GM19239 (cell line): ENCODE results near the gene SAP25.

Experiments used
- DNase-seq: peaks from one replicate; pipeline ENCODE4 v3.0.0; 2011; ENCODE audit warnings: low spot score; ENCODE audit not compliant: insufficient read length
- FAIRE-seq: peaks from 2 replicates; lab custom pipeline; 2011; peaks lifted over from hg19 to GRCh38; lab: Jason Lieb, UNC

Gene SAP25

DNA sequence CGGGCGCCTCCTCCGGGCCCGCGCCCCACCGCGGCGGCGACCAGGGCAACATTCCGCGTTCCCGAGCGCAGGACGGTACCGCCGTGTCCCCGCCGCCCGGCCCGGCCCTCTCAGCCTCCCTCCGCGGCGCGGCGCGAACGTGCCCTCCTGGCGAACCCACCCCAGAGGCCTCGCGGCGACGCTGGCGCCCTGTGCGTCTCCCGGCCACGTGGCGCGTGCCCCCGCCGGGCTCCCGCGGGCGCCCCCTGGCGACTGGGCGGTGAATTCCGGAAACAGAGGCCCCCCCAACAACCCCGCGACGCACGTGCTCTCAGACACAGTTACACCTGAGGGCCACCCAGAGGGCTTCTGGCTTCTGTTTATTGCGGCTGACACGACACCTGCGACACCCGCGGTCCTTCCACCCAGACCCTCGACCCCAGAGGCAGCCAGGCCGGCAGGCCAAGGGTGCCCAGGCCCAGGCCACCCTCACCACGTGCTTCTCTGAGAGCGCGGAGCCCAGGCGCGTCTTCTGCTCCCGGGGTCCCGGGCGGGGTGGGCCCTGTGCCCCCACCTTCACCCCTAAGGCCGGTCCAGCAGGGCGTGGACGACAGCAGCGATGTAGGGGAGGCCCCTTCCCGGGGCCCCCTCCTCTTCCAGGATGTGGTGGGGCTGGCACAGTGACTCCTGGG is at the start of gene SAP25:
Gene SAP25, minus strand, starts transcription at position 210 of the 671 bp plus-strand sequence. Its CDS starts 158 bp downstream, at position 52.
- no peak for FAIRE-seq

DNA sequence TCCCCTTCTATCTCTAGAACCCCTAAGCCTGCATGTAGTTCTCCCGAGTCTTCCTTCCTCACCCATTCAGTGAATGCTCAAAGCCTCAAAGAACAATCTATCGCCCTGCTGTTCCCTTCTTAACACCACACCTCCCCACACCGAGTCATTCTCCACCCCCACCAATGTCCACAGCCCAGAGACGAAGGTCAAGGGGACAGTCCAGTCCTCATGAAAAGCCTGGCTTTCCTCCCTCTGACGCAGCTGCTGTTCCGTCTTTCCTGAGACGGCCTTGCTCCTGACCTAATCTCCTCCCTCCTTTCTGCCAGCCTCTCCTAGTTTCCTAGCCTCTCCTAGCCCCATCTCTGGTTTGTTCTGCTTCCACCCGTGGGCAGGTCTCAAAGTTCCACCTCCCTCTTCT is 47.9 kb upstream of the SAP25 start:
- FAIRE-seq, result no peak
- DNase-seq, result no peak

More for the DNA sequence above, at the start of gene SAP25:
- no peak for DNase-seq

- DNase-seq (no peak), FAIRE-seq (no peak)
Observed at GRCh38 chr7:100620804-100621203, 47.1 kb upstream of the SAP25 start.

- FAIRE-seq (no peak), DNase-seq (no peak)
Observed at GRCh38 chr7:100620239-100620638, 46.5 kb upstream of the SAP25 start.

DNA sequence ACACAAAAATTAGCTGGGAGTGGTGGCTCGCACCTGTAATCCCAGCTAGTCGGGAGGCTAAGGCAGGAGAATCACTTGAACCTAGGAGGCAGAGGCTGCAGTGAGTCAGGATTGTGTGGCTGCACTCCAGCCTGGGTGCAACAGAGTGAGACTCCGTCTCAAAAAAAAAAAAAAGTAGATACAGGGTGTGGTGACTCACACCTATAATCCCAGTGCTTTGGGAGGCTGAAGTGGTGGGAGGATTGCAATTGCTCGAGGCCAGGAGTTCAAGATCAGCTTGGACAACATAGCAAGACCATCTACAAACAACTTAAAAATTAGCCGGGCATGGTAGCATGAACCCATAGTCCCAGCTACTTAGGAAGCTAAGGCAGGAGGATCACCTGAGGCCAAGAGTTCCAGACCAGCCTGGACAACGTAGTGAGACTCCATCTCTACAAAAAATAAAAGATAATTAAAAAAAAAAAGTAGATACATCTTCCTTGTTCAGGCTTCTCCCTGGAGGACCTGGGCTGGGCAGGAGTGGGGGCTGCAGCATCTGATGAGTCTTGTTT is 40.7 kb upstream of the SAP25 start:
- FAIRE-seq (no peak), DNase-seq (no peak)

- DNase-seq, result no peak
- FAIRE-seq, result no peak
Observed at GRCh38 chr7:100613412-100614175, 39.9 kb upstream of the SAP25 start.

DNA sequence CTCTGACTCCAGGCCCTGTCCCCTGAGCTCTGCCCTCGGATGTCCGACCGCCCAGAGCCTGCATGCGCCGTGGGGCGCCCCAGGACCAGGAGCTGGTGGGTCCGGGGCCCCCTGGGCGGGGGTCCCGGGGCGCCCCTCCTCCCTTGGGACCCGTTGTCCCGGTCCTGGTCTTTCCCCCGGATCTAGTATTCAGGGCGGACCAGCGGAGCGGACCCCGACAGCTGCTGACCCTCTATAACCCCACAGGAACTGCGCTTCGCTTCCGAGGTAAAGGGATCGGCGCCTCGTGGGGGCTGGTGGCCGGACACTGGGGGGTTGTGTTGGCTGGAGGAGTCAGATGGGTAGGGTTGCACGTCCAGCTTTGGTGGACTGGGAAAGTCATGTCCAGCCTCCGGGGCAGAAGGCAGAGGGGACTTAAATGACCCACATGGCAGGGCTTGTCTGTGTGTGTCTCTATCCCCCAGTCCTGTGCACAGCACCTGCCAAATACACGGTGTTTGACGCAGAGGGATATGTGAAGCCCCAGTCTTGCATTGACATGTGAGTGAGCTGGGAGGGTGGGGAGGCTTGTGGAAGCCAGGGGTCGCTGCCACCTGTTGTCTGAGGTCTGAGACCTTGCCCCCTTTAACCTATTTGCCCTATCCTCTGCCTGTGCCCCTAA is 39.2 kb upstream of the SAP25 start:
- DNase-seq (no peak), FAIRE-seq (peak; percentile 44)

- DNase-seq (peak; percentile 98), FAIRE-seq (peak; percentile 100)
Observed at GRCh38 chr7:100611983-100612729, 38.5 kb upstream of the SAP25 start, which contains the start of gene MOSPD3. MOSPD3 (plus strand) TSS chr7:100612540; CDS start chr7:100612792, 252 bp downstream.

- FAIRE-seq, result no peak
- DNase-seq, result no peak
Observed at GRCh38 chr7:100609958-100610357, 36.3 kb upstream of the SAP25 start.

GRCh38 chr7:100607111-100607510 is 33.4 kb upstream of the SAP25 start:
- FAIRE-seq, result no peak
- DNase-seq, result no peak

GRCh38 chr7:100606313-100606712 is 32.6 kb upstream of the SAP25 start:
- FAIRE-seq (no peak), DNase-seq (no peak)

DNA sequence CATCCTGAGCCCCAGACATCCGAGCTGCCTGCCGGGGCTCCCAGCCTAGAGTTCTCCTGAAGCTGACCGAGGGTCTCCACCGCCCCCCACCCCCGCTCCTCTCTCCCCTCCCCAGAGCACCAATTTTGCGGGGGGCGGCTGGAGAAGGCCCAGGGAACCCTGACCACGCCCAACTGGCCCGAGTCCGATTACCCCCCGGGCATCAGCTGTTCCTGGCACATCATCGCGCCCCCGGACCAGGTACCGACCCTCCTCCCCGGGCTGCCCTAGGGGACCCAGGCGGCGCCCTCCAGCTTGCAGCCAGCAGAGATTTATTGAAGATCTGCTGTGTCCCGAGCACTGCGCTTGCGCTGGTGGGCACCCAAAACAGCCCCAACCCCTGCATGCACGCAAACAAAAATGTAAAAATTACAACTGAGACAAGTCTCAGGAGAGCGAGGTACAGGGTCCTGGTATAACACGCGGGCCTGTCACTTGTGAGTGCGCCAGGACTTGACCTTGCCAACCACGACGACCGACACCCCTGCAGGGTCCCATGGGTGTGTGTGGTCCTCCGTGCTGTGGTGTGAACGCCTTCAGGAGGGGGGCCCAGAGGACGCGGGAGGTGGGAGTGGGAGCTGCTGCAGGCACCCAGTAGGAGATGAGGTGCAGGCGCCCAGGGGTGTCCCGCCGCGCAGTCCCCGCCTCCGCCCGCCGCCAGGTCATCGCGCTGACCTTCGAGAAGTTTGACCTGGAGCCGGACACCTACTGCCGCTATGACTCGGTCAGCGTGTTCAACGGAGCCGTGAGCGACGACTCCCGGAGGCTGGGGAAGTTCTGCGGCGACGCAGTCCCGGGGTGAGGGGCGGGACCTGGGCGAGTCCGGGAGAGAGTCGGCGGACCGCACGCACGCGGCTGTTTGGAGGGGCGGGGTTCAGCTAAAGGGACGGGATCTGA is 31.5 kb upstream of the SAP25 start:
- FAIRE-seq, result no peak
- DNase-seq, result no peak

DNA sequence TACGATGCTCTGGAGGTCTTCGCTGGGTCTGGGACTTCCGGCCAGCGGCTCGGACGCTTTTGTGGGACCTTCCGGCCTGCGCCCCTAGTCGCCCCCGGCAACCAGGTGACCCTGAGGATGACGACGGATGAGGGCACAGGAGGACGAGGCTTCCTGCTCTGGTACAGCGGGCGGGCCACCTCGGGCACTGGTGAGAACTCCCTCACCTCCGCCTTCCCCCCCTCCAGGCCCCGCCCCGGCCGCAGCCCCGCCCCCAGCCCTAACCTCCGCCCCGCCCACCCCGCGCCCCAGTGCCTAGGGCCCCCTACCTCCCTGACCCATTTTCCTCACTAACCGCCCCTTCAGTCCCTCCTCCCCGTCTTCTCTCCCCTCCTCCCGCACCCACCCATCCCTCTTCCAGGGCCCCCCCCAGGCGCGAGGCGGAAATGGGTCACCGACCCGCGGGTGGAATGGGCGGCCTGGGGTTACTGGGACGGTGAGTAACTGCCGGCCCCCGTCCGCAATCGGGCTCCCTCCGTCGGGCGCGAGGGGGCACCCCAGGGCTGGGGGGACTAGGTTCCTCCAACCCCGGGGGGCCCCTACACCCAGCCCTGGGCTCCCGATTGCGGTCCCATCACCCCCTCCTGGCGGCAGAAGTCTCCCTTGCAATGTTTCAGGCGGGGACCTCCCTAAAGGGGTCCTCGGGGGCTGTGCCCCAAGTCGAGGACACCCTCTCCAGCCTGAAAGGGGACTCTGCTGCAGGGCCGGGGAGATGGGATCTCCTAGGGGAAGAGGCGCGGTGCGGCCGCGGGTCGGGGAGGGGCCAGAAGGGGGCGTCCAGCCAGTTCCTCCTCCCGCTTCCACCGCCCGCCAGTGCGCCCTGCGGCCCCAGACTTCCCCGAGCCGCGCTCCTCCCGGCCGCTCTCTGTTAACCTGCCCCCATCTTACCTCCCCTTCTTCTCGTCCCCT is 30.6 kb upstream of the SAP25 start:
- DNase-seq (peak; percentile 81), FAIRE-seq (no peak)

DNA sequence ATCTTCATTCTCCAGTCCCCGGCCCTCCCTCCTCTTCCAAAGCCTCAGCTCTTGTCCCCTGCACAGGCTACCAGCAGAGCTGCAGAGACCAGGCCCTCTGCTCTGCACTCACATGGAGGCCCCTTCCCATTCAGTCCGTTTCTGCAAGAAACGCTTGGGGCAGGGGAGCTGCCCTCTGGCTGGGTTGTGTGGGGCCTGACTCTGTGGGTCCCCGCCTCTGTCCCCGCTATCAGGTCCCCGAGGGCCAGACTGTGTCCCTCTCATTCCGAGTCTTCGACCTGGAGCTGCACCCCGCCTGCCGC is 30.0 kb upstream of the SAP25 start:
- DNase-seq (no peak), FAIRE-seq (no peak)

DNA sequence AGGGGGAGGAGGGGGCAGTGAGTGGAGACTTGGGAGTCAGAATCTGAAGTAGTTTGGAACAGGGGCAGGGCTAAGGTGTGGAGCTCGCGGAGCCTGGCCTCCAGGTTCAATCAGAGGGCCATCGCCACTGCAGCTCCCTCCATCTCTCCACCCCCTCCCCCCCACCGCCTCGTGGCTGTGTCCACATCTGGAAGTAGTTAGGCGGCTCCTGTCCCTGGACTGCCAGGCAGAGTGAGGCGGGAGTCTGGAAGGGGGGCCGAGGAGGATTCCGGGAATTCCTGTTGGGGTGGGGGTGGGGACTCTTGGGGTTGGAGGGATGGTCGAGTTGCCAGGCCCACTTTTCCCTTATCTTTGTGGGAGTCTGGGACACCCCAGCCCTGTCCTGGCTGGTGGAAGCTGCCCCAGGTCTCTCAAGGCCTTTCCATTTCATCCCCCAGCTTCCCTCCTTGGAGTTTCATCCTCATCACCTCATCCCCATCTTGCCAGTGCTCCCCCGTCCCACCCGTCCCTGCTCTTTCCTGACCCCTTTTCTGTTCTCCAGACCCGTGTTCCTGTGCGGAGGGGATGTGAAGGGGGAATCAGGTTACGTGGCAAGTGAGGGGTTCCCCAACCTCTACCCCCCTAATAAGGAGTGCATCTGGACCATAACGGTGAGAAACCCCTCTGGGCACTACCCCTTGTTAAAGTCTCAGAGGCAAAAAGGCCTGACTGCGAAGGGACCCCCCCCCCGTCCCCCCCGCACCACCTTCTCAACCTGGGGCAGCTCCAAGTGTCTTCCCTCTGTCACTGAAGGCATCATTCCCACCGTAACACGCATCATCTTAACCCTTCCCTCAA is 29.4 kb upstream of the SAP25 start:
- DNase-seq, result no peak
- FAIRE-seq, result no peak

- DNase-seq (no peak), FAIRE-seq (no peak)
Observed at GRCh38 chr7:100600730-100601038, 27.0 kb upstream of the SAP25 start.

DNA sequence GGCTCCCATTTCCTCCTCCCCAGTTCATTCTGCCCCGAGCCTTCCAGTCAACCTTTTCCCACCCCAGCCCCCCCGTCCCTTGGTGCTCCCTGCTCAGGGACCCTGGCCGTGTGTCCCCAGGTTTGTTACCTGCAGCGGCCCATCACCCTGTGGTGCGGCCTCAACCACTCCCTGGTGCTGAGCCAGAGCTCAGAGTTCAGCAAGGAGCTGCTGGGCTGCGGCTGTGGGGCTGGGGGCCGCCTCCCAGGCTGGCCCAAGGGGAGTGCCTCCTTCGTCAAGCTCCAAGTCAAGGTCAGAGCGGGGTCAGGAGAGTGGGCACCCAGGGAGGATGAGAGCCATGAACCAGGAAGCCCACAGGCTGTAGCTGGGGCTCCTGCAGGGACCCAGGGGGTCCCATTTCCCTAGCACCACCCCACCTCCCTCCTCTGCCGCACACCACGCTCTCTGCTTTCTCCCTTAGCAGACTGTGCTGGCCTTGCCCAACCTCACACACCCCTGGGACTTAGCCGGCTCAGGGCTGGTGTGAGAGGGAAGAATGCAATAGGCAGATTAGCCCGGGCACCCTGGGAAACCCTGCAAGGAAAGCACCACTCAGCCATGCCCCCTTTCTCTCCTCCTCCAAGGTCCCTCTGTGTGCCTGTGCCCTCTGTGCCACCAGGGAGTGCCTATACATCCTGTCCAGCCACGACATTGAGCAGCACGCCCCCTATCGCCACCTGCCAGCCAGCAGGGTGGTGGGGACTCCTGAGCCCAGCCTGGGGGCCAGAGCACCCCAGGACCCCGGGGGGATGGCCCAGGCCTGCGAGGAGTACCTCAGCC is 26.4 kb upstream of the SAP25 start:
- FAIRE-seq (no peak), DNase-seq (no peak)
